D721Med (cell line): ENCODE data around the gene JMJD6.

Experiments
- DNase-seq: peaks from one replicate; pipeline ENCODE4 v3.0.0; 2011; ENCODE audit warnings: low spot score; ENCODE audit not compliant: insufficient read length
- FAIRE-seq: peaks from 2 replicates; lab custom pipeline; 2011; peaks lifted over from hg19 to GRCh38; lab: Jason Lieb, UNC
- TF ChIP-seq, protein P1 (sequence below): IDR thresholded peaks from 2 replicates; pipeline ENCODE4 v1.5.1; 2012; ENCODE audit warnings: mild to moderate bottlenecking, control low read depth; ENCODE audit not compliant: insufficient read depth; ENCODE audit errors: missing control alignments

JMJD6 gene

GRCh38 chr17:76706817-76707216 is 19.6 kb downstream of the JMJD6 start:
- FAIRE-seq (peak; percentile 66), DNase-seq (no peak)
- TF ChIP-seq, protein P1, sequence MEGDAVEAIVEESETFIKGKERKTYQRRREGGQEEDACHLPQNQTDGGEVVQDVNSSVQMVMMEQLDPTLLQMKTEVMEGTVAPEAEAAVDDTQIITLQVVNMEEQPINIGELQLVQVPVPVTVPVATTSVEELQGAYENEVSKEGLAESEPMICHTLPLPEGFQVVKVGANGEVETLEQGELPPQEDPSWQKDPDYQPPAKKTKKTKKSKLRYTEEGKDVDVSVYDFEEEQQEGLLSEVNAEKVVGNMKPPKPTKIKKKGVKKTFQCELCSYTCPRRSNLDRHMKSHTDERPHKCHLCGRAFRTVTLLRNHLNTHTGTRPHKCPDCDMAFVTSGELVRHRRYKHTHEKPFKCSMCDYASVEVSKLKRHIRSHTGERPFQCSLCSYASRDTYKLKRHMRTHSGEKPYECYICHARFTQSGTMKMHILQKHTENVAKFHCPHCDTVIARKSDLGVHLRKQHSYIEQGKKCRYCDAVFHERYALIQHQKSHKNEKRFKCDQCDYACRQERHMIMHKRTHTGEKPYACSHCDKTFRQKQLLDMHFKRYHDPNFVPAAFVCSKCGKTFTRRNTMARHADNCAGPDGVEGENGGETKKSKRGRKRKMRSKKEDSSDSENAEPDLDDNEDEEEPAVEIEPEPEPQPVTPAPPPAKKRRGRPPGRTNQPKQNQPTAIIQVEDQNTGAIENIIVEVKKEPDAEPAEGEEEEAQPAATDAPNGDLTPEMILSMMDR = no peak

GRCh38 chr17:76704805-76705204 is 21.6 kb downstream of the JMJD6 start:
- DNase-seq (no peak), FAIRE-seq (no peak)
- TF ChIP-seq, protein P1 = no peak

- FAIRE-seq = no peak
- TF ChIP-seq, protein P1 = no peak
- no peak for DNase-seq
Observed at GRCh38 chr17:76702941-76703637, 23.3 kb downstream of the JMJD6 start.

- TF ChIP-seq, protein P1 = no peak
- FAIRE-seq (no peak), DNase-seq (no peak)
Observed at GRCh38 chr17:76702076-76702475, 24.3 kb downstream of the JMJD6 start.

DNA sequence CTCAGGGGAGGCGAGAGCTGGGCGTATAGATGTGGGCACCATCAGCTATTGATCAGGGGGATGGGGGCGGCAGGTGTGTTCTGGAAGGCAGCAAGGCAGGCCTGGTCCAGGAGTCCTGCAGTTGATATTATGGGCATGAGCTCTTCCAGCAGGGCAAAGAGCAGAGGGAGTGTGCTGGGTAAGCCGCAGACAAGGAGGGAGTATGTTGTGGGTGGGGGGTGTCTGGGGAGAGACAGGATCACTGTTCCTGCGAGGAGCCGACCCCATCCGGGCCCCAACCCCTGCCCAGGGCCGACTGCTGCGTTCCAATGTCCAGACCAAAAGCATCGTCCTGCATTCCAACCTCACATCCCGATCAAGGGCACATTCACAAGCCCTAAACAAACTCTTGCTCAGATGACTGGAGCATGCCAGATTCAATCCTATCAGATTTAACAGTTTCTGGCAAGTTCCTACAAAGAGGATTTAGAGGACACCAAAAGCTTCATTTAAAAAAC is 24.9 kb downstream of the JMJD6 start:
- TF ChIP-seq, protein P1 = no peak
- no peak for FAIRE-seq
- no peak for DNase-seq

GRCh38 chr17:76700617-76701470 is 25.6 kb downstream of the JMJD6 start:
- DNase-seq = no peak
- FAIRE-seq = no peak
- TF ChIP-seq, protein P1 = no peak
